Pons (tissue), 1 donor: ENCODE results near the gene SLC26A11.
"Not testable (repeated sequence)": the region's sequence is repeated elsewhere in the genome, so short reads cannot be mapped to it uniquely, and the experiment has no call there.

ENCODE experiments used
- DNase-seq: peaks from one replicate; pipeline ENCODE4 v3.0.0-alpha.2; 2016; ENCODE audit warnings: low spot score

Gene SLC26A11

DNA sequence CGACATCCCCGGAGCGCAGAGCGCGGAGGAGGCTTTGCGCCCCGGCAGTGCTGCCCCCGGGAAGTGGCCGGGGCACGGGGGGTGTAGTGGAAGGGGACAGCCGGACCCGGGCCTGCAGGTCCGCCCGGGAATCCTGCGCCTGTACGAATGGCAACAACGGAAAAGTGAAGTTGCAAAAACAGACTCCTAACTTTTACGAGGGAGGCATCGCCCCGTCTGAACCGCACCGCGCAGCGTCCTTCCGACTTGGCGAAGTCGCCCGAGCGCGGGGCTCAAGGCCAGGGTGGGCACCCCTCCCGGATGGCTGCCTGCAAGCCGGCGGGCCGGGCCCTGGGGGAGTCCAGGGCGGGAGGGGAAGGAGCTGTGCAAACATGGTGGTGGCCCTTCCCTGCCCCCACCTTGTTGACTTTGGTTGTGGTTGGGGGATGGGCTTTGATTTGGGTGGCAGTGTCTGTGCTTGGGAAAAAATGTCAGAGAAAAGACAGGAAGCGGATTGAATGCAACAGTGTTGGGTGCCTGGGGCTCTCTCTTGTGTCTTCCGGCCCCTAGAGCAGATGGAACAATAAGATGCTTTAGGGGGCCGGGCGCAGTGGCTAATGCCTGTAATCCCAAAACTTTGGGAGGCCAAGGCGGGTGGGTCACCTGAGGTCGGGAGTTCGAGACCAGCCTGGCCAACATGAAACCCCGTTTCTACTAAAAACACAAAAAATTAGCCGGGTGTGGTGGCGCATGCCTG, 41.1 kb downstream of the SLC26A11 start:
- DNase-seq, result peak; percentile 49

DNA sequence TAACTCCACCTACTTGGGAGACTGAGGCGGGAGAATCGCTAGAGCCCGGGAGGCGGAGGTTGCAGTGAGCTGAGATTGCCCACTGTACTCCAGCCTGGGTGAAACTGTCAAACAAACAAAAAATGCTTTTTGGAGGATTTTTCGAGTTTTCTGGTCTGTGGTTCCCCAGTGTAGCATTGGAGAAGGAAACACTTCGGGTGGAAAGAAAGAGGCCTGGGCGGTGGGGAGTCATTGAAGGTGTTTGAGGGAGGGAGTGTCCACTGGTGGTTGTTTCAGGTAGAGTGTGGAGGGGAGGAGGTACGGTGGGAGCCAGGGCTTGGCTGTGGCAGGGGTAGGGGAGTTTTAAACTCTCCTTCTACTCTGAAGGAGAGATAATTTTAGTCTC, 41.7 kb downstream of the SLC26A11 start:
- no peak for DNase-seq

DNA sequence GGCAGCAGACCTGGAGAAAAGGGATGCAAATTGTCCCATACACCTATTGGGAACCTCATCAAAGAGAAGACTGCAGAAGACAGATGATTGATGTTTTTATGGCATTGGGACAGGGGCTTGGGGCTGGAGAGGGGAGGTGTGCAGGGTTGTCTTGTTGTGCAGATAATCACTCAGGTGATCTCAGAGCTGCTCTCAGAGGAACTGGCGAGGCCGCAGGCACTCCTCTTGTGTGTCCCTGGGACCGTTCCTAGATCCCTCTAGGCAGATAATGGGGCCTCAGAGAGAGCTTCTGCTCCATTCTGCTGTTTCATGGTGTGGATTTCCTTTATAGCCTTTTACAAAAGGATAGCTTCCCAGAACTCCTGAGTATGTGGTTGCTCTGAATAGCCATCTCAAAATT, 42.1 kb downstream of the SLC26A11 start:
- no peak for DNase-seq

DNA sequence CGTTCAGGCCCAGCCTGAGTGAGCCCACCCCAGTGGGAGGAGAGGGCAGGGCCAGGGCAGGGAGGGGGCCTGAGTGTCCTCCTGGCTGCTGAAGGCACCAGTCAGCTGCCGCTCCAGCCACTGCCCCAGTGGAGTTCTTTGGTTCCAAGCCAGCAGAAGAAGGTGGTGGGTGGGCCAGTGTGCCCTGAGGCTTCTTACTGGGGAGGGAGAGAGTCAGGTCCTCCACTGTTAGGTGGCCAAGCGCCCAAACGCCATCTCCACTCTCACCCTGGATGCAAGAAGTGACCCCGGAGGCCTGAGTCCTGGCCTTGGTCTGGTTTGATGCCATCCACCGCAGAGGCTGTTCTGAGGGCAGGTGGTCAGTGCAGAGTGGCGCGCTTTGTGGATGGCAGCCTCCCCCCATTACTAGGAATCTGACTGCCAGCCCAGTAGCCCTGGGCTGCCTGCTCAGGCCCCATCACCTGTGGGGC, 42.6 kb downstream of the SLC26A11 start:
- no peak for DNase-seq

DNA sequence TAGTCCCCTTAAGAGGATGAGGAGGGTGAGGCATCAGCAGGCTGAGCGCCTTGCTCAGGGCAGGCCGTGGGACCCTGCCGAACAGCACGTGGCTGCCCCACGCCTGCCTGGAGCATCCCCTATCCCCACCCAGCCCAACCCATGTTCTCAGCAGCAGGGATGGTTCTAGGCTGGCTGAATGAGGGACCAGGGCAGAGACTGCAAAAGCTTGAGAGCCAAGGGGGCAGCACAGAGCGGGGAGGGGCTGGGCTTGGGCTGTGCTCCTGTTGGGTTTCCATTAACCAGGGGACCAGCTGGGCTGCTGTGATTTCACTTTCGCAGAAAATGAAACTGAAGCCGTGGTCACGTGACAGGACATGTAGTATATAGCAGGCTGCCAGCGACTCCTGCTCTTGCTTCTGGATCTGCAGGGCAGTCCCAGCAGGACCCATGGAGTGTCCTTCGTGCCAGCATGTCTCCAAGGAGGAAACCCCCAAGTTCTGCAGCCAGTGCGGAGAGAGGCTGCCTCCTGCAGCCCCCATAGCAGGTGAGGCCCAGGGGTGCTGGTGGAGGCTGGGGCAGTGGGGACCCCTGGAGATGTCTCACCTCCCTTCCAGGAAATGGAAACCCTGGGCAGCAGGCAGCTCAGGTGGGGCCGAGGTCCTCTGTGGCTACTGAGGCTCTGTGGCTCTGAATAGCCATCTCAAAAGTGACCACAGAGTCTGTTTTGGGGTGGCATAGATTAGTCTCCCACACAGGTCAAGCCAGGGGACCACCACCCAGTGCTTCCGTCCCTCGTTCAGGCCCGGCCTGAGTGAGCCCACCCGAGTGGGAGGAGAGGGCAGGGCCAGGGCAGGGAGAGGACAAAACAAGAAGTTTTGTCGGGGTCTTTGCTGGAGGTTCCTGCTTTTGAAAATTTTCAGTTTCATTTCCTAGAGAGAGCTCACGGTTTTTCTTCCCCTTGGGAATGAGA, 43.3 kb downstream of the SLC26A11 start:
- peak; percentile 68 for DNase-seq

DNA sequence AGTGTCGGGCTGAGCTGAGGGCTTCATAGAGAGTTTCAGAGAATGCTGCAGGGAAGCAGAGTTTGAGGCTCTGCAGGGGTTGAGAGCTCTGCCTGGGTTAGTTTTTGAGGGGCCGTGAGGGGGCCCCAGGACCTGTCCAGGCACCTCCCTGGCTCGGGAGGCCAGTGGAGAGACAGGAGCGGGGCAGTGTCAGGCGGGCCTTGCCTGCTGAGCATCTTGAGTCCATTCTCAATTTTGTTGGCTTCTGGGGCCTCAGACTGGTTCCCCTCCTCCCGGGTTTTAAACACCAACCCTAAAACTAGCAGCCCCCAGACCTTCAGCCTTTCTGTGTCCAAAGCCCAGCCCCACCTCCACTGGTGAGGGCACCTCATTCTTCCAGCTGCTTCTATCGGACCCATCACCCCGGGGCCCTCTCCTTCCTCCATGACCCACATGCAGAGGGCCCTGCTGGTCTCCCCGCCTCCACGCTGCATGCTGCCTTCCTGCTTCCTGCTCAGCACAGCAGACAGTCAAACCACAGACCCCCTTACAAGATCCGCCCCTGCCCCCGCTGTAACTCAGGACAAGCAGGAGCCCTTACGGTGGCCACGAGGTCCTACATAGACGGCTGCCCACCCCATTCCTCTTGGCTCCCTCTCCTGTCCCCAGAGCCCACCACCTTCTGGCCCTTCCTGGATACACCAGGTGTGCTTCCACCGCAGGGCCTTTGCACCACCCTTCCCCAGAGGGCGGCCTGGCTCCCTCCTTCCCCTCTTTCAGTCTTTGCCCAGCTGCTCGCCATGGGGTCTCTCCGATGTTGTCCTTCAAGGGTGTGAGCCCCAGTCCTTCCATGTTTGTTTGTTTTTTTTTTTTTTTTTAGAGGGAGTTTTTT, 44.2 kb downstream of the SLC26A11 start:
- no peak for DNase-seq

DNA sequence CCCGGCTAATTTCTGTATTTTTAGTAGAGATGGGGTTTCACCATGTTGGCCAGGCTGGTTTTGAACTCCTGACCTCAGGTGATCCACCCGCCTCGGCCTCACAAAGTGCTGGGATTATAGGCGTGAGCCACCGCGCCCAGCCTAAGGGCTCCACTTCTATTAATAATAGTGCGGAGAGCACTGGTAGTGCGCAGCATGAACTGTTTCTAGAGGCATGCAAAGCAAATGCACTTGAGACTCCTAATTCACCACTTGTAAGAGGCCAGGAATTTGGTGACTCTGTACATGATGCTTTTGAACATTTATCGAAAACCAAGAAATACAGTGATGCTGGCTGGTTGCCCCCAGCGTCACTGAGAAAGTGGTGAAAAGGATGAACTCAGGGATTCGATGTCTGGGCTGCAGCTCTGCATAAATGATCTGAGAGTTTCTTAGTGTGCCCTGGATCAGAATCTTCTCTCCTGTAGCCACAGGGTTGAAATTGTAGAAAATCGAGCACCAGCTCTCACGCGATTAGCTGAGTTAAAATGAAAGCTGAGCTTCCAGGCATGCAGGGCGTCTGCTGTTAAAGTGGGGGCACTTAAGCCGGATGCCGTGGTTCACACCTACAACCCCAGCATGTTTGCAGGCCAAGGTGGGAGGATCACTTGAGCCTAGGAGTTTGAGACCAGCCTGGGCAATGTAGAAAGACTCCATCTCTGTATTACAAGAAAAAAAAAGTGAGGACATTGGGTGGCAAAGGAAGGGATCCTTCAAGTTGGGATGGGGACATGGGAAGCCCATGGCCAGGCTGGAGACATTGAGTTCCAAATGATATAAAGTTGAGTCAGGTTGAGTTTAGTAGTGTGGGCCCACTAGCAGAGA, 45.2 kb downstream of the SLC26A11 start:
- no peak for DNase-seq

DNA sequence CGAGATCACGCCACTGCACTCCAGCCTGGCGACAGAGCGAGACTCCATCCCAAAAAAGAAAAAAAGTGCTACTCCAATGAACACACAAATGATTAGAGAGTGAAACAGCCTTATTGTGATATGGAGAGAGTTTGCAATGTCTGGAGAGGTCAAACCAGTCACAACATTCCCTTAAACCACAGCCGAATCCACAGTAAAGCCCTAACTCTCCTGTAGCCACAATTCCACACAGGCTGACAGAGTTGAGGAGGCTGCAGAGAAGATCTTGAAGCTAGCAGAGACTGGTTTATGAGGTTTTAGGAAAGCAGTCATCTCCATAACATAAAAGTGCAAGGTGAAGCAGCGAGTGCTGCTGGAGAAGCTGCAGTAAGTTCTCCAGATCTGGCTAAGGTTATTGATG, 47.2 kb downstream of the SLC26A11 start:
- DNase-seq, result no peak

DNA sequence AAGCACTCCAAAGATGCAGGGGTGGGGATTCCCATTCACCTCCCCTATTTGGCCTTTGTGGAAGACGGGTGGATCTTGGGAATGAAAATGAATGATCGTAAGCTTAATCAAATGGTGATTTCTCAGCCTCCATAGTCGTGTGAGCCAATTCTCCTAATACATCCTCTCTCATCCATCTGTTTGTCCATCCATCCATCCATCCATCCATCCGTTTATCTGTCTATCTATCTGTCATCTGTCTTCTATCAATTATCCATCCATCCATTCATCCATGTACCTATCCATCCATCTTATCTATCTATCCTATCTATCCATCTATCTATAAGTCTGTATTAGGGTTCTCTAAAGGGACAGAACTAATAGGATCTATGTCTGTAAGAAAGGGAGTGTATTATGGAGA, 48.2 kb downstream of the SLC26A11 start:
- no peak for DNase-seq

DNA sequence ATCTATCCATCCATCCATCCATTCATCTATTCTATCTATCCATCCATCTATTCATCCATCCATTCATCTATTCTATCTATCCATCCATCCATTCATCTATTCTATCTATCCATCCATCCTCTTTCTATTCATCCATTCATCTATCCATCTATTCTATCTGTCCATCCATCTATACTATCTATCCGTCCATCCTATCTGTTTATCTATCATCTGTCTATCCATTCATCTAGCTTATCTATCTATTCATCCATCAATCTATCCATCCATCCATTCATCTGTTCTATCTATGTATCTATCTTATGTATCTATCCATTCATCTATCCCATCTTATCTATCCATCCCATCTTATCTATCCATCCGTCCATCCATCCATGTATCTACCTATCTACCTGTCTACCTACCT, 49.2 kb downstream of the SLC26A11 start:
- DNase-seq, result no peak

DNA sequence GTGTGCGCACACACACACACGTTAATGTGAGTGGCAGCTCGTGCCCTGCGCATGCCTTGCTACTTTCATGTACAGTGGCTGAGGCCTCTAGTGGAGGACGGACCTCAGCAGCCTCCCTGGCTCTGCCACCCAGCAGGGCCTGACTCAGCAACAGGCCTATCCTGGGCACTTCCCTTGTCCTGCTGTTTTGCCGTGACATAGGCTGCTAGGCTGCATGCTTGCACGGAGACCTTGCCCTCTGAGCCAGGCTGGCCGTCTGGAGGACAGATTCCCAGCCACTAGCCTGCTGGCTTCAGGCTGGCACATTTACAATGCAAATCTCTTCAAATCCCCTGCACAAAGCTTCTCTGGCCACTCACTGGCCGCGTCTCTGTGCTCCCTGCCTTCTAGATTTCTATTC, 49.9 kb downstream of the SLC26A11 start:
- DNase-seq, result no peak

DNA sequence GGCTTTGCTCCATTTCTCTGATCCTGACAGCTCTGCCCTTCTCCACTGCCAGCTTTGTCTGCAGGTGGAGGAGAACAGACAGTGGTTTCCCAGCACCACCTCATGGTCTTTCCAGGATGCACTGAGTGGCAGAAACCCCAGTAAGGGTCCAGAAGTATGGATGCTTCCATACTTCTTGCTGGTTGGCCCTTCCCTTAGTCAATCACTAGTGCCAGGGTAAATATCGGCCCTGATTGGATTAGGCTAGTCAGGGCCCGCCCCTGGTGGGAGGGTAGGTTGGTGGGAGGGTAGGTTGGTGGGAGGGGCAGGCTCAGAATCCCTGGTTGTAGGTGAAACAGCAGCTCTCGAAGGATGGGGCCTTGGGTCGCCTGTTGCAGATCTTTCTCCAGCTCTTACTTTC, 50.6 kb downstream of the SLC26A11 start:
- no peak for DNase-seq

DNA sequence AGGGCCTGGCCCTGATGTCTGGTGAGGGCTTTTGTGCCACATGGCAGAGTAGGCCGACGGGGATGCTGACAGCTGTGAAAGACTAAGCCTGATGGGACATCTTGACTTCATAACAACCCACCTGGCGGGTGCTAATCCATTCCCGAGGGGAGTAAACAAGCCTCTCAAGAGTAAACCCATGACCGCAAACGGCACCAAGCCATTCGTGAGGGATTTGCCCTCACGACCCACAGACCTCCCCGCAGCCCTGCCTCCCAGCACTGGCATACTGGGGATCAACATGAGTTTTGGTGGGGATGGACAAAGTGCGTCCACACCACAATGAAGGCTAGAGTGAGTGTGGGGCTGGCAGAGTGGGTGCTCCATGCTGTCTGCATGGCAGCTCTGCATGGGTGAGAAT, 52.1 kb downstream of the SLC26A11 start:
- no peak for DNase-seq

DNA sequence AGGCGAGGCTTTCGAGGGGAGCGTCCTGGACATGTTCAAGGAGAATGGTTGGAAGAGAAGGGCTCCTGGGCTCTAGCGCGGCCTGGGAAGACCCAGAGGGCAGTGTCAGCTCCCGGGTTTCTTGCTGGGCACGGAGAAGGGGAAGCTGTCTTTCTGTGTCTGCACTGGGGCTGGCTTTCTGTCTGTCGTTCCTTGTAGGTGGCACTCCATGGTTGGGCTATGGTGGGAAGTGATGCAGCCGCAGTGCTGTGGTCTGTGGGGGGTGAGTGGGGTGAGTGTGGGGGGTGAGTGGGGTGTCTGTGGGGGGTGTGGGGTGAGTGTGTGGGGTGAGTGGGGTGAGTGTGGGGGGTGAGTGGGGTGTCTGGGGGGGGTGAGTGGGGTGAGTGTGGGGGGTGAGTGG, 54.1 kb downstream of the SLC26A11 start:
- no peak for DNase-seq

DNA sequence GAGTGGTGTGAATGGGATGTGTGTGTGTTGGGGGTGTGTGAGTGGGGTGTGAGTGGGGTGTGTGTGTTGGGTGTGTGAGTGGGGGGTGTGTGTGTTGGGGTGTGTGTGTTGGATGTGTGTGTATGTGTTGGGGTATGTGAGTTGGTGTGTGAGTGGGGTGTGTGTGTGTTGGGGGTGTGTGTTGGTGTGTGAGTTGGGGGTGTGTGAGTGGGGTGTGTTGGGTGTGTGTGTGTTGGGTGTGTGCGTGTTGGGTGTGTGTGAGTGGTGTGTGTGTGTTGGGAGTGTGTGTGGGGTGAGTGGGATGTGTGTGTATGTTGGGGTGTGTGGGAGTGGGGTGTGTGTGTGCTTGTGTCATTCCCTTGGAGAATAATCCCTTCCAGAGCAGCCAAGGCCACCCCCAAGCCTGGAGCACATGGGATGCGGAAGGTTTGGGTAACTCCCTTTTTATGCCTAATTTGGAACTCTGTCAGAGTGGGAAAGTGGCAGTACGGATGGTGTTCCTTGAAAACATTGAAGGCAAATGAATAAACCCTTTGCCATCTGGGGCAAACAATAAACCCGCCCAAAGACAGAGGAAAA, 54.7 kb downstream of the SLC26A11 start:
- no peak for DNase-seq

DNA sequence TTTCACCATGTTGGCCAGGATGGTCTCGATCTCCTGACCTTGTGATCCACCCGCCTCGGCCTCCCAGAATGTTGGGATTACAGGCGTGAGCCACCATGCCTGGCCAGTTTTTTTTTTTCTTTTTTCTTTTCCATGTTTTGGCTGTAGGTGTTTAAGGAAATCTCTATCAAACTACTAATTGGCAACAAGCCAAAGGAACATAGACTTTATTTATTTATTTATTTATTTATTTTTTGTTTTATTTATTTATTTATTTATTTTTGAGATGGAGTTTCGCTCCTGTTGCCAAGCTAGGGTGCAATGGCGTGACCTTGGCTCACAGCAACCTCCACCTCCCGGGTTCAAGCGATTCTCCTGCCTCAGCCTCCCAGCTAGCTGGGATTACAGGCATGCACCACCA, 55.6 kb downstream of the SLC26A11 start:
- DNase-seq, result not testable (repeated sequence)

DNA sequence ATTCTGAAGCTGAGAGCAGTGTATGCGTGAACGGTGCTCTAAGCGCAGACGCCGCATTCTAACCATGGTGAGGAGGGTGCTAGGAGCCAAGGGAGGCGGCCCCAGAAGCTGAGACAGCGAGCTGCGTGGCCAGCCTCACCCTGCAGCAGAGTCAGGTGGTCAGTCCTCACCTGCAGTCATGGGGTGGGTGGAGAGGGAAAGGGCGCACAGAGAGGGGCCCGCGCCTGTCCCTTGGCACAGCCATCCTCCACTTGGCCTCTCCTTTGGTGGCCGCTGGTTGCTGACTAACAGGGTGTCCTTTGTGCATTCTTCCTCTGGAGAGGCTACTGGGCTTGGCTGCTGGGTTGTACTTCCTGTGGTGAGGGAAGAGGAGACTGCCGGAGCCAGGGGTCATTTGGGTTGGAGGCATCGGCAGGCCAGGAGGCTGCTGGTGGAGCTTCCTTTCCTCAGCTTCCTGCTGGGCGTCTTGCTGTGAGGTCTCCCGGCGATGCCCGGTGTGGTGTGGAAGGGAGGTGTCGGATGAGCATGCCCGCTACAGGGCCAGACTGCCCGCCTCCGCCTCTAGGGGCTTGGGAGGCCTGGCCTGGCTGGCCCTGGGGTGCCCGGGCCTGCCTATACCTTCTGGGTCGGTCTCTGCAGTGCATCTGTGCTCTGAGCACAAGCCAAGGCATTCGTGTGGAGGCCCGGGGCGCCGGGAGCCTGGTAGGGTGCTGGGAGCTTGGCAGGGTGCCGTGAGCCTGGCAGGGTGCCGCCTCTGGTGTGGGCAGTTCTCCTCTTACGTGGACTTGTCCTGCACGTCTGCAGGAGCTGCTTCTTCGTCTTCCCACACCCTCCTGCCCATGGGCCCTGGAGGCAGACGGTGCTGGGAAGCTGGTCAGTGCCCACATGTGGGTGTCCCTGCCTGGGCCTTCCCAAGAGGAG, 57.8 kb downstream of the SLC26A11 start:
- DNase-seq, result no peak

DNA sequence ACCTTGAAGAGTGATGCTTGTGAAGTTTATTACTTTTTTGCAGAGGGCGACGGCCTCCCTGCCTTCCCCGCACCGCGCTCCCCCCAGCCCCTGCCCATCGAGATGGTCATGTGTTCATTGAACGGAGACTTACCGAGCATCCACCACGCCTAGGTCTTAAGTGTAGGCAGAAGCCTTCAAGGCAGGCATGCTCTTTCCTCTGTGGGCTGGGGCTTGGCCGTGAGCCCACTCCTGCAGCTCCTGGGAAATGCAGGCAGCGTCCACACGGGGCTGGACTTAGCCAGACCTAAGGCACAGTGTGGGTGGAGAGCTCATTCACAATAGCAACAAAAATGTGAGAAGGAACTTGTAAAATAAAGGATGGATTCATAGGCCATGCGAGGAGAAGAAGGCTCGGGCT, 59.7 kb downstream of the SLC26A11 start:
- DNase-seq, result no peak

DNA sequence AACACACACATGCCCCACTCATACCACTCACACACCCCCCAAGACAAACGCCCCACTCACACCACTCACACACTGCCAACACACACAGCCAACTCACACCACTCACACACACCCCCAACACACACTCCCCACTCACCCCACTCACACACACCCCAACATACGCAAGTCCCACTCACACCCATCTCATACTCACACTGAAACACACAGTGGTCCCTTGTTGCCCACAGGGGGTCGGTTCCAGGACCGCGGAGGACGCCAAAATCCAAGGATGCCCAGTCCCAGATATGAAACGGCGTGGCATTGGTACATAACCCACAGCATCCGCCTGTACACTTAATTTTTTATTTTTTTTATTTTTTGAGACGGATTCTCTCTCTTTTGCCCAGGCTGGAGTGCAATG, 61.3 kb downstream of the SLC26A11 start:
- DNase-seq, result no peak
